ENCODE data around the gene TAF4.
"Not testable (repeated sequence)": the region's sequence is repeated elsewhere in the genome, so short reads cannot be mapped to it uniquely, and the experiment has no call there.

The TAF4 gene

DNA sequence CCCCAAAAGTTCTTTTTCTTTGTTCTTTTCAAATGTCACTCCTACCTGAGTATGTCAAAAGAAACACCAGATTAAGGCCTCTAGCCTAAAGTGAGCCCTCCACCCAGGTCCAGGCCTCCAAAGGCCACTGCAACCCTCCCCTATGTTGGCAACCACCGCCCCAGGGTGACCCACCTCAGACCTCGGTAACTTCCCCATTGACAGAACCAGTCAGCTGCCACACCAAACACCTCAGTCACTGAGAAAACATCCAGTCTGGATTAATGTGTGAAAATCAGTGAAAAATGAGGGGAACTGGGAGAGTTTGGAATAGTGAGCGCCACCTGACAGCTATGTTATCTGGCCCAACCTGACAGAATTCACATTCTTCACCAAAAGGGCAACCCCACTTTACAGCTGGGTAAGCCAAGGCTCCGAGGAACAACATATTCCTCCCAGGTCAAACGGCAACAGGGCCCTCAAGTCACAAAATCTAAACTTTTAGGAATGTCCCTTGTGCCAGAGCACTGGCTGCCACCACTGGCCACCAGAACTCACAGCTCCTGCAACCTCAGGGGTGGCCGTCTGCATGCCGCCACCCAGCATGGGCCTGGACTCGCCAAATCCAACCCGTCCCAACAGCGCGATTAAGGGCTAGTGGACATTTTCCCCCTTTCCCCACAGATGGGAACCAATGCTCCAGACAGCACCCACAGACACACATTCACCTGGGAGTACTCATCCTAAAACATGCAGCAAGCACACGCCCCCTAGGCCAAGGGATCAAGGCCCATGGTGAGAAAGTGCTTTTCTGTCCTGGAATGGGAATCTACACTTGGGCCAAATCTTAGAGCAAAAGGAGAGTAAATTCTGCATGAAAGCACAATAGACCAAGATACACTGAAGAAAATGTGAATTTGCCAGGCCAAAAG lies 4.8 kb downstream of the TAF4 start:
- H3K4me3 ChIP-seq (ENCODE audit: insufficient read length, low read depth) = no peak overlapping the region
- H3K4me1 ChIP-seq (ENCODE audit: insufficient read depth, insufficient read length) = peaks cover 15% of the 10 kb centered on the region
- peaks cover 38% of the 10 kb centered on the region for H3K36me3 ChIP-seq (ENCODE audit: insufficient read depth, insufficient read length, low read length)
- no peak for TF ChIP-seq YY1 (IDR thresholded peaks at IDR 0.05; ENCODE audit: insufficient read depth, insufficient read length)
- no peak for TF ChIP-seq ZNF274 (IDR thresholded peaks at IDR 0.05; ENCODE audit: low read depth, low read length)
- TF ChIP-seq SUZ12 (IDR thresholded peaks at IDR 0.05; ENCODE audit: extremely low read depth, insufficient read depth, insufficient read length) = no peak
- H3K9me3 ChIP-seq (ENCODE audit: insufficient read depth, low read length) = peaks cover 5% of the 10 kb centered on the region; the same call in 1 of the 2 replicates
- DNase-seq (ENCODE audit: low read depth, low spot score) = no peak
- no peaks in the 10 kb centered on the region for H3K27me3 ChIP-seq (ENCODE audit: insufficient read depth, insufficient read length)
- no peak overlapping the region for H3K9ac ChIP-seq (ENCODE audit: insufficient read length, low read depth)

- peaks cover 15% of the 10 kb centered on the region for H3K4me1 ChIP-seq (ENCODE audit: insufficient read depth, insufficient read length)
- DNase-seq (ENCODE audit: low read depth, low spot score) = no peak
- H3K36me3 ChIP-seq (ENCODE audit: insufficient read depth, insufficient read length, low read length) = peaks cover 43% of the 10 kb centered on the region
- H3K27me3 ChIP-seq (ENCODE audit: insufficient read depth, insufficient read length) = no peaks in the 10 kb centered on the region
- TF ChIP-seq SUZ12 (IDR thresholded peaks at IDR 0.05; ENCODE audit: extremely low read depth, insufficient read depth, insufficient read length) = no peak
- TF ChIP-seq ZNF274 (IDR thresholded peaks at IDR 0.05; ENCODE audit: low read depth, low read length) = no peak
- TF ChIP-seq YY1 (IDR thresholded peaks at IDR 0.05; ENCODE audit: insufficient read depth, insufficient read length) = no peak
- no peak overlapping the region for H3K4me3 ChIP-seq (ENCODE audit: insufficient read length, low read depth)
- peaks cover 13% of the 10 kb centered on the region; the same call in 1 of the 2 replicates for H3K9me3 ChIP-seq (ENCODE audit: insufficient read depth, low read length)
- H3K9ac ChIP-seq (ENCODE audit: insufficient read length, low read depth) = no peak overlapping the region
Measured at GRCh38 chr20:62059920-62060630, 5.6 kb downstream of the TAF4 start.

DNA sequence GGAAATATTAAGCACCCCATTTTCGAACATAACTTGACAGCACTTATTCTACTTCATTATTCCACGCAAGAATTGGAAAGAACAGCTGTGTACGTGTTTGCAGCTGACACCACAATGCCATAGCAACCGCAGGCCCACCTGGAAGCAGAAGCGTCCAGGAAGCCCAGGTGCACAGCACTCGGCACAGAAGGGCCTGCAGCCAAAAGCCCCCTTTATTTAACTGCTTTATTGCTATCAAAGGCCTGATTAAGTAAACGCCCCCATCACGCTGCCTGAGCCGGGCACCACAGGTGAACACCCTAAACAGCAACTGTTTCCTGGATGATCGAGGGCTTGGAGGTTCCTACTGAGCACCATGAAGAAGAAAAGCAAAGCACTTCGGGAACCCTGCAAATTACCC lies 6.3 kb downstream of the TAF4 start:
- Histone ChIP-seq H3K36me3 (ENCODE audit: insufficient read depth, insufficient read length, low read length) (peaks cover 49% of the 10 kb centered on the region), H3K9ac (ENCODE audit: insufficient read length, low read depth) (no peak overlapping the region), H3K4me1 (ENCODE audit: insufficient read depth, insufficient read length) (peaks cover 15% of the 10 kb centered on the region), H3K4me3 (ENCODE audit: insufficient read length, low read depth) (no peak overlapping the region), H3K9me3 (ENCODE audit: insufficient read depth, low read length) (peaks cover 19% of the 10 kb centered on the region; the same call in 1 of the 2 replicates), H3K27me3 (ENCODE audit: insufficient read depth, insufficient read length) (no peaks in the 10 kb centered on the region)
- no peak for DNase-seq (ENCODE audit: low read depth, low spot score)
- no peak for TF ChIP-seq SUZ12 (IDR thresholded peaks at IDR 0.05; ENCODE audit: extremely low read depth, insufficient read depth, insufficient read length)

- Histone ChIP-seq H3K36me3 (ENCODE audit: insufficient read depth, insufficient read length, low read length) (peaks cover 51% of the 10 kb centered on the region), H3K9ac (ENCODE audit: insufficient read length, low read depth) (no peak overlapping the region), H3K4me3 (ENCODE audit: insufficient read length, low read depth) (no peak overlapping the region), H3K4me1 (ENCODE audit: insufficient read depth, insufficient read length) (peaks cover 11% of the 10 kb centered on the region), H3K27me3 (ENCODE audit: insufficient read depth, insufficient read length) (no peaks in the 10 kb centered on the region), H3K9me3 (ENCODE audit: insufficient read depth, low read length) (peaks cover 19% of the 10 kb centered on the region; the same call in 1 of the 2 replicates)
- TF ChIP-seq SUZ12 (IDR thresholded peaks at IDR 0.05; ENCODE audit: extremely low read depth, insufficient read depth, insufficient read length) (no peak), YY1 (IDR thresholded peaks at IDR 0.05; ENCODE audit: insufficient read depth, insufficient read length) (no peak), ZNF274 (IDR thresholded peaks at IDR 0.05; ENCODE audit: low read depth, low read length) (no peak)
- DNase-seq (ENCODE audit: low read depth, low spot score) = no peak
Measured at GRCh38 chr20:62058941-62059340, 6.7 kb downstream of the TAF4 start.

- Histone ChIP-seq H3K4me1 (ENCODE audit: insufficient read depth, insufficient read length) (peaks cover 4% of the 10 kb centered on the region), H3K9ac (ENCODE audit: insufficient read length, low read depth) (no peak overlapping the region), H3K4me3 (ENCODE audit: insufficient read length, low read depth) (no peak overlapping the region), H3K9me3 (ENCODE audit: insufficient read depth, low read length) (peaks cover 19% of the 10 kb centered on the region; the same call in 1 of the 2 replicates), H3K27me3 (ENCODE audit: insufficient read depth, insufficient read length) (no peaks in the 10 kb centered on the region), H3K36me3 (ENCODE audit: insufficient read depth, insufficient read length, low read length) (peaks cover 45% of the 10 kb centered on the region)
- TF ChIP-seq YY1 (IDR thresholded peaks at IDR 0.05; ENCODE audit: insufficient read depth, insufficient read length) (no peak), SUZ12 (IDR thresholded peaks at IDR 0.05; ENCODE audit: extremely low read depth, insufficient read depth, insufficient read length) (no peak), ZNF274 (IDR thresholded peaks at IDR 0.05; ENCODE audit: low read depth, low read length) (no peak)
- no peak for DNase-seq (ENCODE audit: low read depth, low spot score)
Measured at GRCh38 chr20:62056975-62057374, 8.7 kb downstream of the TAF4 start.

- no peak for DNase-seq (ENCODE audit: low read depth, low spot score)
- Histone ChIP-seq H3K4me1 (ENCODE audit: insufficient read depth, insufficient read length) (peaks cover 4% of the 10 kb centered on the region), H3K4me3 (ENCODE audit: insufficient read length, low read depth) (no peak overlapping the region), H3K27me3 (ENCODE audit: insufficient read depth, insufficient read length) (no peaks in the 10 kb centered on the region), H3K9ac (ENCODE audit: insufficient read length, low read depth) (no peak overlapping the region), H3K9me3 (ENCODE audit: insufficient read depth, low read length) (peaks cover 19% of the 10 kb centered on the region; the same call in 1 of the 2 replicates), H3K36me3 (ENCODE audit: insufficient read depth, insufficient read length, low read length) (peaks cover 42% of the 10 kb centered on the region)
- TF ChIP-seq ZNF274 (IDR thresholded peaks at IDR 0.05; ENCODE audit: low read depth, low read length) (no peak), YY1 (IDR thresholded peaks at IDR 0.05; ENCODE audit: insufficient read depth, insufficient read length) (no peak), SUZ12 (IDR thresholded peaks at IDR 0.05; ENCODE audit: extremely low read depth, insufficient read depth, insufficient read length) (no peak)
Measured at GRCh38 chr20:62056377-62056776, 9.3 kb downstream of the TAF4 start.

DNA sequence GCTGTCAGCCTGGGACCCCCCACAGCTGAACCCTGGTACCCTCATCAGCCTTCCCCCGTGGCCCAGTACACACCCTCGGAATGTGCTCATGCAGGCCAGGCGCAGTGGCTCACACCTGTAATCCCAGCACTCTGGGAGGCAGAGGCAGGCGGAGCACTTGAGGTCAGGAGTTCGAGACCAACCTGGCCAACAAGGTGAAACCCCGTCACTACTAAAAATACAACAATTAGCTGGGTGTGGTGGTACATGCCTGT lies 9.9 kb downstream of the TAF4 start:
- H3K27me3 ChIP-seq (ENCODE audit: insufficient read depth, insufficient read length); H3K4me1 ChIP-seq (ENCODE audit: insufficient read depth, insufficient read length); H3K4me3 ChIP-seq (ENCODE audit: insufficient read length, low read depth); H3K9ac ChIP-seq (ENCODE audit: insufficient read length, low read depth); DNase-seq (ENCODE audit: low read depth, low spot score): not testable (repeated sequence)
- Histone ChIP-seq H3K36me3 (ENCODE audit: insufficient read depth, insufficient read length, low read length) (peaks cover 37% of the 10 kb centered on the region), H3K9me3 (ENCODE audit: insufficient read depth, low read length) (peaks cover 19% of the 10 kb centered on the region; the same call in 1 of the 2 replicates)

Data from NT2/D1 (cell line).